ENCODE measurements around the gene FMNL2.

- TF ChIP-seq CTCF (IDR thresholded peaks at IDR 0.05) (no peak), POLR2A (IDR thresholded peaks at IDR 0.05) (no peak)
These were observed 68.1 kb downstream of the FMNL2 start for GRCh38 chr2:152402780-152403759.

Measured in esophagus squamous epithelium (tissue), 4 donors.